AG10803 (cell line): Measurements from ENCODE around the gene NNT.

ENCODE experiments used
- DNase-seq: peaks from one replicate; pipeline ENCODE4 v3.0.0; 2010; ENCODE audit warnings: low read depth
- H3K4me3 ChIP-seq: 2 replicates; pipeline ENCODE4 v1.5.1; 2011; ENCODE audit warnings: mild to moderate bottlenecking, low read length, control low read depth
- CTCF ChIP-seq: conservative IDR thresholded peaks from 2 replicates; pipeline ENCODE4 v1.5.1; 2011; ENCODE audit warnings: mild to moderate bottlenecking, low read length, control low read depth, inconsistent platforms

The NNT gene

GRCh38 chr5:43560128-43560527, 42.9 kb upstream of the NNT start:
- H3K4me3 ChIP-seq: no peak overlapping the region
- no peak for TF ChIP-seq CTCF
- DNase-seq: peak; percentile 58

- no peak for TF ChIP-seq CTCF
Measured at GRCh38 chr5:43561356-43561755, 41.6 kb upstream of the NNT start.

GRCh38 chr5:43563321-43563720, 39.7 kb upstream of the NNT start:
- DNase-seq: no peak
- no peak overlapping the region for H3K4me3 ChIP-seq
- TF ChIP-seq CTCF: no peak

More at GRCh38 chr5:43561356-43561755, 41.6 kb upstream of the NNT start:
- H3K4me3 ChIP-seq: no peak overlapping the region
- peak; percentile 48 for DNase-seq

- no peak for TF ChIP-seq CTCF
- no peak overlapping the region for H3K4me3 ChIP-seq
- DNase-seq: no peak
Measured at GRCh38 chr5:43564289-43564850, 38.6 kb upstream of the NNT start.

GRCh38 chr5:43565043-43565442, 37.9 kb upstream of the NNT start:
- H3K4me3 ChIP-seq: no peak overlapping the region
- TF ChIP-seq CTCF: no peak
- DNase-seq: no peak

- no peak overlapping the region for H3K4me3 ChIP-seq
- no peak for TF ChIP-seq CTCF
- DNase-seq: no peak
Measured at GRCh38 chr5:43567967-43568366, 35.0 kb upstream of the NNT start.

GRCh38 chr5:43569236-43569746, 33.7 kb upstream of the NNT start:
- DNase-seq: no peak
- TF ChIP-seq CTCF: no peak
- no peak overlapping the region for H3K4me3 ChIP-seq
